ENCODE data around the gene GAS2L3.
A peak's percentile ranks its signal among the peaks of the same experiment; 100 is the strongest.

Gene GAS2L3

DNA sequence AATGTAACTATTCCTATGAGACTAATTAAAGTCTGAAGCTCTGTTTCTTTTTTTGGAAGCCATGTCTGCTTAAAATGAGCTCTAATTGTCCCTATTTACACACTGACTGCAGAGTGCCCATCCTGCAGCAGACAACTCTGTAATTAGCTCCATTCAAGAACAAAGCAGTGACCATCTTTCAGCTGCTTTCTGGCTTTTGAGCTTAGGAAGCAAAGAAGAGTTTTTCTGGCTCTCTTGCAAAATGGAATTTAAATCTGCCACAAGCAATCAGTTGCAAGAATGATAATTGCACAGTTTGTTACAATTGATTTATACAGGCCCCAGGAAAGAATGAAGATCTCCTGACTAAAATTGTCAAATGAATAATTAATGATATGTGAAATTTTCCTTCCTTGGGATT lies 83.4 kb downstream of the GAS2L3 start:
- no peak for DNase-seq (ENCODE audit: low read depth in 2 of 2)

DNA sequence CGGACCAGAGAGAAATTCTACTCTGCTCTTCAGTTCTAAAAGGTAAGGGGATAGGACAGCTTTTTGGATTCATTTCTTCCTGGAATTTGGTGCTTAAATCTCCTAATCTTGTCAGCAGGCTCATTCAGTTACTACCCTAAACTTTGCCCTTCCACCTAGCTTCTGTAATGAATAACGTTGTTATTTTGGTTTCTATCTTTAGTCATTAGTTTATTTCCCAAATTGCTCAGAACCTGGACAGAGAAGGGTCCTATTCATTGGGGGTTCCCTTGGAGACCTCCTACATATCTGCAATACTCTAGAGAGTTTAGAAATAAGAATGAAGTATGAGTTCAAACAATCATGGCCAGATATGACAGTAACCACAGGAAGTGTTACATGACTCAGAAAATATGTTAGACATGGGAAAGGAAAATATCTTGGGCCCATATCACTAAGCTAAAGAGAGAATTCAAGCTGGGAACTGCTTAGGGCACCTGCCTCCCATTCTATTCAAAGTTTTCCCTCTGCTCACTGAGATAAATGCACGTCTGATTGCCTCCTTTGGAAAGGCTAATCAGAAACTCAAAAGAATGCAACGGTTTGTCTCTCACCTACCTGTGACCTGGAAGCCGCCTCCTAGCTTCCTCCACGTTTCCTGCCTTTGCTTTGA lies 87.9 kb downstream of the GAS2L3 start:
- no peak for DNase-seq (ENCODE audit: low read depth in 2 of 2)

DNA sequence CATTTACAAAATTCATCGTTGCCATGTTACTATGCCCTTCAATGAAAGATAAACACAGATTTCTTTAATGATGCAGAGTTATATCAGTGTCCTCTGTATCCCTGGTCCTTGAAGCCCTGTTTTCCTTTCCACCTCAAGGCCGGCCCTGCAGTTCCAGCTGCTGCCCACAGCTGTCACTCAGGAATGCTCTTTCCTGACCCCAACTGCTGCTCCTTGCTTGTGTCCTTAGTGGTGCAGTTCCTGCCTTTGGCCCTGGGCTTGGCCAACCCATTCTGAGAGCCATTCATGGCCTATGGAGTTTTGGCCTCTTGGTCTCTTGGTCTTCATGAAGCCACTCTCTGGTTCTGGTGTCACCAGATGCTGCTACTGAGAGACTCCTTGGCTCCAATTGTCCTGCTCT lies 93.1 kb downstream of the GAS2L3 start:
- no peak for DNase-seq (ENCODE audit: low read depth in 2 of 2)

DNA sequence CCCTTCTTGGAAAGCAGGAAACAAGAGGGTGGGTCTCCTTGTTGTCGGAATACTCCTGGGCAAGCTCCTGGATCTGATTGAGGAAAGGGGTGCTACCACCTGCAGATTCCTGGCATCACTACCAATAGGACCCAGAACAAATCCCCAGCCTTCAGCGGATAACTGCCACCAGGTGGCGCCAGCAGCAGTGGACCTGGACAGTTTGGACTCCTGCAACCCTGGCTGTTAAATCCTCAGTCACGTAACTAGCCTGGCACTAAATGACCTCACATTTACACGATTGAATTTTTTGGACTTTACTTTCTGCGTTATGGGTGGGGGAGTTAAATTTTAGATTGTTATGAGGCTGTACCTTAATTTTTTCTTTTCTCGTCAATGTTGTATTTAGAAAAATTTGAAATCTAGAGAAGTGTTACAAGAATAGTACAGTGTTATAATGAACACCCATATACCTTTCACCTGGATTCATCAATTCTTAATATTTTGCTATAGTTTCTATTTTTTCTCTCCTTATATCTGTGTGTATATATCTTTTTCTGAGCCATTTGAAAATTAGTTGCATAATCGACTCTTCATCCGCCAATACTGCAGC lies 95.6 kb downstream of the GAS2L3 start:
- DNase-seq (ENCODE audit: low read depth in 2 of 2): peak in 1 of 2 donors; percentile 10

DNA sequence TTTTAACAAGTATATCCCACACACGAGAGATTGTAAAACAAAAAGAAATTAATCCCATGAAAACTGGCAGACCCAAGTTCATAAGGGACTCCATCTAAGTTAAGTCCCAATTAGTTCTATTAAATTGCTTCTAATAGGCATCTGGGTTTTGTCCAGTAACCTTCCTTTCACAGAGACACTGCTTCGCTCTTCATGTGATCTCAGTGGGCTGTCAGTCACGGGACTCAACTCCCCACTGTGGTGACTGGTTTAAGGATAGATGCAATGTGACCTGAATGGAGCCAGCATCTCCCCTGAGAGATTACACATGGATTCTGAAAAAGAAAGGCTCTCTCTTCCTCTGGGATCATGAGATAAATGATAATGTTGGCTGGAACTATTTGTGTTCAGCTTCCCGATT lies 96.4 kb downstream of the GAS2L3 start:
- no peak for DNase-seq (ENCODE audit: low read depth in 2 of 2)

DNA sequence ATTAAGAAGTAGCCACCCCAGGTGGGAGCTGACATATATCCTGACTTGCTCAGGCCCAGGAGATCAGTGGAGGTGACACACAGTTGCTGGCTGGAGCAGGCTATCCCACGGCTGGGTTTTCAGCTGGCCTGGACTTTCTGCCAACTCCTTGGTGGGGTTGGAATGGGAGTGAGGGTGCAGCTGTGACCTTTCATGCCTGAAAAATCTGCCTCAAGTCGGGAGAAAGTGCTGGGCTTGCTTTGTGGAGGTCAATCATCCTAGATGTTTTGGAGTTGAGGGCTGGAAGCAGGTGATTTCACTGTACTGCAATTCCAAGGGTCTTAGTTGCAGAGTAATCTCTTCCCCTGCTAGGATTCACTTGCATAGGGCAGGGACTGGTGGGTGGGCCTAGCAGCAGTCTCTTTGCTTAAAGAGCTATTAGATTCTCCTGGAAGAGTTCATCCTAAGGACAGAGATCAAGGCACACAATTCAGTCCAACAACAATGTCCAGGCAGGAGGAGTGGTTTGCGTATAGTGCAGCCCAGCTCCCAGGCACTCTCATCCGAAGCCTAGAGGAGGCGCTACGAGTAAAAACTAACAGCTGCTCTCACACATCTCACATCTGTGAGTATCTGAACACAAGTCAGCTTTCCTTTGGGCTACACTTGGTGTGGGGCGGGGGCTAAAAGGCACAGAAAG lies 98.1 kb downstream of the GAS2L3 start:
- DNase-seq (ENCODE audit: low read depth in 2 of 2): no peak

DNA sequence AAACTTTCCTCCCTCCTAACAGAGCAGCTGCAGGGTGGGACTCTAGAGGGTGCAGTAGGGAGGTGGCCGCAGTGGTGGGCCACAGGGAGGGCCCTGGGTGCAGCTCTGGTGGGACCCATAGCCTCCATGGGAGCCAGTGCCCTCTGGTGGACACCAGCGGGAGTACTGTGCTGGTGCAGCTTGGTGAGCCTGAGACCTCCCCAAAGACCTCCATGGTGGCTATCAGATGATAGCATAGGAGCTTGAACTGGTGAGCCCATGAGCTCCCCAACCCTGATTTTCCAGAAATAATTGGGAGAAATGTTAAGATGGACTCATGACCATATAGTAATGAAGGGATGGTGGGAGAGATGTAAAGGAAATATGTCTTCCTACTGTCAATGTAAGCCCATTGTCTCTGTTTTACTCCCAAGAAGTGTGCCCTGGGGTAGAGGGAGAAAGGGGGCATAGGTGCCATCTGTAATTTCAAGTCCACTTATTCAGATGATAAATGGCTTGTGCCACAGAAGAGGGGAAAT lies 98.7 kb downstream of the GAS2L3 start:
- no peak for DNase-seq (ENCODE audit: low read depth in 2 of 2)

DNA sequence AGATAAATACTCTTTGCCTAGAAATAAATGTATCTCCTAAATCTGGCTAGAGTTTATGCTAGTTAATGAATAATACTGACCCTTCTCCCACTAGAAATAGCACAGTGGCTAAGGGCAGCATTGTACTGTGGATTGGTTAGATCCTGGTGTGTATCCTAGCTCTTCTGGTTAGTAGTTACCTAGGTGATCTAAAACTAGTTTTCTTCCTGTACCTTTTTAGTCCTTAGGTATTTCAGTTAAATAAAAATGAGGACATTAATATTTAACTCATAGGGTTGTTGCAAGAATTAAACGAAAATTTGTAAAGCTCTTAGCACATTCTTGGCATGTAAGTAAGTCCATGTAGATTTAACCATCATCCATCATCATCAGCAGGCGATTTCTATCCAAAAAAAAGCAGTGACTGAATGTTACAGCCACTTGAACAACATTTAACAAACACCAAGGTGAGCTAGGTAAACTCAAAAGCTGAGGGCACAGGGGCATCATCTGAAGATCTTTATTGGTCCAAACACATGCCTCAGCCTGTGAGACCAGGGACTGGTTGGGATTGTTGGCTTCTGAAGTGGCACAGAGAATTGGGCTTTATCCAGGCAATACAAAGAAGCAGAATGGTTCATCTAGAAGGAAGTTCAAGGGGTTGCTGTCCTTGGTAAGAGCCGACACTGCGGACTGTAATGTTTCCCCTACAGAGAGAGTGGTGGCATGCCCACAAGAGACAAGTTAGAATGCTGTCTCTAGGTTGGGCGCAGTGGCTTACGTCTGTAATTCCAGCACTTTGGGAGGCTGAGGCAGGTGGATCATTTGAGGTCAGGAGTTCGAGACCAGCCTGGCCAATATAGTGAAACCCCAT lies 100.8 kb downstream of the GAS2L3 start:
- DNase-seq (ENCODE audit: low read depth in 2 of 2): no peak

All from stimulated activated CD4-positive, alpha-beta T cell treated with anti-CD3 and anti-CD28 coated beads, Interleukin-1b, Interleukin-23, amount 100 ng/mL, for 1 hour (primary cell).